Lower lobe of right lung (tissue), 2 donors: ENCODE measurements around the gene PLP2. TPM values are rescaled to one million over a fixed set of nuclear protein-coding genes. Genes with fewer than 3 reads are reported as not detected.

Experiments
- ATAC-seq, 2 donors: fragments of 200-7000 bp; cut with Tn5 transposase; one replicate each; pipeline ENCODE4 v1.9.1; 2020 to 2022; ENCODE audit warnings: mild to moderate bottlenecking in 2 of 2, moderate library complexity in 2 of 2
- DNase-seq: peaks from one replicate; pipeline ENCODE4 v3.0.0-alpha.2; 2020
- H3K27ac ChIP-seq: fragments of 200-600 bp; one replicate; pipeline ENCODE4 v1.8.0; 2022
- H3K27me3 ChIP-seq: fragments of 200-600 bp; one replicate; pipeline ENCODE4 v1.8.0; 2022; ENCODE audit warnings: low read depth
- H3K36me3 ChIP-seq: fragments of 200-600 bp; one replicate; pipeline ENCODE4 v1.8.0; 2022; ENCODE audit warnings: mild to moderate bottlenecking
- H3K4me1 ChIP-seq: fragments of 200-600 bp; one replicate; pipeline ENCODE4 v1.8.0; 2022
- H3K4me3 ChIP-seq: fragments of 200-600 bp; one replicate; pipeline ENCODE4 v1.8.0; 2022; ENCODE audit warnings: mild to moderate bottlenecking
- H3K9me3 ChIP-seq: fragments of 200-600 bp; one replicate; pipeline ENCODE4 v1.8.0; 2022
- intact Hi-C: fragments of 100-400 bp; cut with DNase I; formaldehyde crosslinking; loops from one replicate; pipeline ENCODE4 v1.11.0; 2022
- total RNA-seq: library from RNA; stranded (reverse); fragmentation: NEBNext Ultra II Directional; extraction: Animal tissue kit (Norgen Biotek cat#: 25700); gene quantifications from one replicate; pipeline ENCODE4 v1.2.1, GENCODE V29; 2021
- TF ChIP-seq, protein P1 (sequence below): fragments of 200-600 bp; IDR thresholded peaks from one replicate; pipeline ENCODE4 v1.8.0; 2022; ENCODE audit warnings: antibody characterized with exemption, mild to moderate bottlenecking
- donor health status: DM: no; HTN: yes; CAD: no; lungs with severe emphysema.

Gene PLP2
- total RNA-seq, 1 donor from 2014 or later: 91.8 TPM

DNA sequence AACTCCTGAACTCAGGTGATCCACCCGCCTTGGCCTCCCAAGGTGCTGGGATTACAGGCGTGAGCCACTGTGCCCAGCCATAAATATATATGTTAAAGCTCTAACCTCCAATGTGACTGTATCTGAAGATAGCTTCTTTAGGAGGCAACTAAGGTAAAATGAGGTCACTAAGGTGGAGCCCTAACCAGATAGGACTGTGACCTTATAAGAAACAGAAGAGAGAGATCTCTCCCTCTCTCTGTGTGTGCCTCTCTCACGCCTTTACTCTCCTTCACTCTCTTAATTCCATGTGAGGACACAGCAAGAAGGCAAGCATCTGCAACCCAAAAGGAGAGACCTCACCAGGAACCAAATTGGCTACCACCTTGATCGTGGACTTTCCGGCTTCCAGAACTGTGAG is 10.1 kb upstream of the PLP2 start:
- intact Hi-C loops: no loop called here
- Histone ChIP-seq H3K4me1 (peaks cover 7% of the 10 kb centered on the region), H3K9me3 (no peaks in the 10 kb centered on the region), H3K36me3 (no peaks in the 10 kb centered on the region), H3K4me3 (no peak overlapping the region), H3K27me3 (no peaks in the 10 kb centered on the region), H3K27ac (no peak overlapping the region)
- DNase-seq (no peak), ATAC-seq (no peak)
- TF ChIP-seq, protein P1, sequence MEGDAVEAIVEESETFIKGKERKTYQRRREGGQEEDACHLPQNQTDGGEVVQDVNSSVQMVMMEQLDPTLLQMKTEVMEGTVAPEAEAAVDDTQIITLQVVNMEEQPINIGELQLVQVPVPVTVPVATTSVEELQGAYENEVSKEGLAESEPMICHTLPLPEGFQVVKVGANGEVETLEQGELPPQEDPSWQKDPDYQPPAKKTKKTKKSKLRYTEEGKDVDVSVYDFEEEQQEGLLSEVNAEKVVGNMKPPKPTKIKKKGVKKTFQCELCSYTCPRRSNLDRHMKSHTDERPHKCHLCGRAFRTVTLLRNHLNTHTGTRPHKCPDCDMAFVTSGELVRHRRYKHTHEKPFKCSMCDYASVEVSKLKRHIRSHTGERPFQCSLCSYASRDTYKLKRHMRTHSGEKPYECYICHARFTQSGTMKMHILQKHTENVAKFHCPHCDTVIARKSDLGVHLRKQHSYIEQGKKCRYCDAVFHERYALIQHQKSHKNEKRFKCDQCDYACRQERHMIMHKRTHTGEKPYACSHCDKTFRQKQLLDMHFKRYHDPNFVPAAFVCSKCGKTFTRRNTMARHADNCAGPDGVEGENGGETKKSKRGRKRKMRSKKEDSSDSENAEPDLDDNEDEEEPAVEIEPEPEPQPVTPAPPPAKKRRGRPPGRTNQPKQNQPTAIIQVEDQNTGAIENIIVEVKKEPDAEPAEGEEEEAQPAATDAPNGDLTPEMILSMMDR: no peak

DNA sequence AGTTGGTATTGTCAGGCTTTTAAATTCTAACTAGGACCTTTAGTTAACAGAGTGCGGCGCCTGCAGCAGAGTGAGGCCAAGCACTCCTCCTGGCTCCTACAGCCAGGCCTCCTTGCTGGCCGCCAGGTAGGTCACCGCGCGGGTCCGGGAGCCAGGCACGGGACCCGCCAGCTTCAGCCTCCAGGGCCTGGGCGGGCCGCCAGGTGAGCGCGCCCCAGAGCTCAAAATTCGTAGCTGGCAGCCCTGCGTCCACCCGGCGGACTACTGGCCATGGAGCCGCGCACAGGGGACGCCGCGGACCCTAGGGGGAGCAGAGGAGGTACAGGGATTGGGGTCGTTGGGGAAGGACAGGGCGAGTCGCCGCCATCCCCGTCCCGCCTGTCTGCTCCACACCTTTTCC is 9.1 kb upstream of the PLP2 start, which contains the start of gene MAGIX:
Gene MAGIX, plus strand, starts transcription at position 139 of the 400 bp plus-strand sequence. Its CDS starts 132 bp downstream, at position 271.
- TF ChIP-seq, protein P1: no peak
- peak in 1 of 2 donors; percentile 15 for ATAC-seq

DNA sequence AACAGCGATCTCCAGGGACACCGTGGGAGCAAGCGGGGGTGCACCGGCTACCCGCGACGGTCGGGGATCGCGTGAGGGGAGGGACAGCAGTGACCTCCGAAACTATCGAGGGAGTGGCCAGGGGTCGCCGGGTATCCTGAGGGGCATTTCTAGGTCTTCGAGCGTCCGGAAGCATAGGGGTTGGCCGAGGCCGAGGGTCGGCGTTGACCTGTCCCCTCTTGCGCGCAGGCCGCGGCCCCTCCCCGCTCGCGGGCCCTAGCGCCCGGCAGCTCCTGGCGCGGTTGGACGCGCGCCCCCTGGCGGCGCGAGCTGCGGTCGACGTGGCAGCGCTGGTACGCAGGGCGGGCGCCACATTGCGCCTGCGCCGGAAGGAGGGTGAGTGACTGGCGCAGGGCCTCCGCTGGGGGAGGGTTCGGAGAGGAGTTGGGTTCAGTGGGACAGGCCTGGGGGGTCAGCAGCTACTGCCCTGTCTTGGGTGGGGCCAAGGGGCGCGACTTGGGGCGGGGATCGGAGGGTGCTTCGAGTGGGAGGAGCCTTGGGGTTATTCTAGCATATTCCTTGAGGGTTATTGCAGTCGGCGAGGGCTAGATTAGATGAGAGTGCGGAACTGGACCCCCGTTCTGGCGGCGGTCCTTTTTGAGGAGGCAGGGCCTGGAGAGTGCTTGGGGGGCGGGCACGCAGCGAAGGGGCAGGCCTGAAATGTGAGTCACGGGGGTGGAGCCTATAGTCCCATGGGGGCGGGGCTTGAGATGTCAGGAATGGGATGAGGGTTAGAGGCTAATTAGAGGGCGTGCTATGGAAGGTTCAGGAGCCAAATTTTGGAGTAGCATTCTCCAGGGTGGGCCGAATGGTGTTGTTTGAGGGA is 7.9 kb upstream of the PLP2 start:
- Histone ChIP-seq H3K36me3 (no peaks in the 10 kb centered on the region), H3K4me3 (peak overlapping the region; percentile 51), H3K27me3 (no peaks in the 10 kb centered on the region), H3K27ac (peak overlapping the region; percentile 87), H3K4me1 (peaks cover 19% of the 10 kb centered on the region), H3K9me3 (no peaks in the 10 kb centered on the region)
- ATAC-seq (peak; percentile 85 to 91), DNase-seq (peak; percentile 91)
- intact Hi-C loops: no loop called here
- TF ChIP-seq, protein P1: peak; percentile 76

More for the DNA sequence above, 9.1 kb upstream of the PLP2 start, which contains the start of gene MAGIX:
- Histone ChIP-seq H3K9me3 (no peaks in the 10 kb centered on the region), H3K27ac (peak within 1 kb of the TSS; percentile 87), H3K27me3 (no peaks in the 10 kb centered on the region), H3K36me3 (no peaks in the 10 kb centered on the region), H3K4me1 (peaks cover 14% of the 10 kb centered on the region), H3K4me3 (peak within 1 kb of the TSS; percentile 51)
- intact Hi-C loops: no loop called here
- no peak for DNase-seq

DNA sequence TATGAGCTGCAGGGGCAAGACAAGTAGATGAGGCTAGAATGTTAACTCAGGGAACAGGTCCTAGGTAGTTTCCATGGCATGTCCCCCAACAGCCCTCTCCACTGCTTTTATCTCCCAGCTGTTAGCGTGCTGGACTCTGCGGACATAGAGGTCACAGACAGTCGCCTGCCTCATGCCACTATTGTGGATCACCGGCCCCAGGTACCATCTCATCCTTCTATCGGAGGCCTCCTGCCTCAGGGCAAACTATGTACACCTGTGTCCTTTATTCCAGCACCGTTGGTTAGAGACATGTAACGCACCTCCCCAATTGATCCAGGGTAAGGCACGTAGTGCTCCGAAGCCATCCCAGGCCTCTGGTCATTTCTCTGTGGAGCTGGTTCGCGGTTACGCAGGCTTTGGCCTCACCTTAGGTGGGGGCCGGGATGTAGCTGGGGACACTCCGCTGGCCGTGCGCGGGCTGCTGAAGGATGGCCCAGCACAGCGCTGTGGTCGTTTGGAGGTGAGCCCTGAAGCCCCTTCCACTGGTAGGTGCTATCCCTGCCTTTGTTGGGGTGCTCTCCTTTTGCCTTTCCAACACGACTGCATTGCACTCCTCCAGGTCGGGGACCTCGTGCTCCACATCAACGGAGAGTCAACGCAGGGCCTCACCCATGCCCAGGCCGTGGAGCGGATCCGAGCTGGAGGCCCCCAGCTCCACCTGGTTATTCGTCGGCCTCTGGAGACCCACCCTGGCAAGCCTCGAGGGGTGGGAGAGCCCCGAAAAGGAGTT is 6.9 kb upstream of the PLP2 start:
- H3K9me3 ChIP-seq: no peaks in the 10 kb centered on the region
- no peaks in the 10 kb centered on the region for H3K27me3 ChIP-seq
- H3K36me3 ChIP-seq: no peaks in the 10 kb centered on the region
- no peak for DNase-seq
- H3K4me3 ChIP-seq: no peak overlapping the region
- intact Hi-C loops: no loop called here
- ATAC-seq: no peak
- peaks cover 19% of the 10 kb centered on the region for H3K4me1 ChIP-seq
- peak overlapping the region; percentile 87 for H3K27ac ChIP-seq
- TF ChIP-seq, protein P1: no peak
